Breast epithelium (tissue), 3 donors: ENCODE measurements around the gene OR2A5.

ENCODE experiments used
- POLR2A ChIP-seq: fragments of 450-650 bp; IDR thresholded peaks from one replicate; pipeline ENCODE4 v1.6.1; 2016; ENCODE audit warnings: antibody characterized with exemption, mild to moderate bottlenecking, moderate library complexity
- TF ChIP-seq, protein P1 (sequence below), 3 donors: fragments of 450-650 bp; IDR thresholded peaks; one replicate each; pipeline ENCODE4 v1.5.1; 2016 to 2017; ENCODE audit warnings: antibody characterized with exemption in 3 of 3, mild to moderate bottlenecking in 3 of 3, moderate library complexity in 3 of 3

DNA sequence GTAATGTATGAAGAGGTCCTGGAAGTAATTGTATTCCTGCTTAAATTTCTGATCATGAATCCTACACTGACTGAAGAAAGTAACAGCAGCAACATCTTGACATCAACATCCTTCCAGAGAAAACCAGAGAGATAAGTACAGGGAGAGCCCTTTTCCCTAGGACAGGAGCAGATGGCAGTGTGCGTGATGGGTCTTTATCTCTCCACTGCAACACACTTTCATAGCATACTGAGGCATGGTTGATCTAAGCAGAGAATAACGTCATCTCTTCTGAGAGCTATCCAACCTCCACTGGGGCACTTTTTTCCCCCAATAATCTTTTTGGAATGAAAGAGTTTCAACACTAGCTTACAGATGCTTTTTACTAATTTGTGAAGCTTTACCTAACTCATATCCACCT lies 21.2 kb downstream of the OR2A5 start:
- TF ChIP-seq, protein P1, sequence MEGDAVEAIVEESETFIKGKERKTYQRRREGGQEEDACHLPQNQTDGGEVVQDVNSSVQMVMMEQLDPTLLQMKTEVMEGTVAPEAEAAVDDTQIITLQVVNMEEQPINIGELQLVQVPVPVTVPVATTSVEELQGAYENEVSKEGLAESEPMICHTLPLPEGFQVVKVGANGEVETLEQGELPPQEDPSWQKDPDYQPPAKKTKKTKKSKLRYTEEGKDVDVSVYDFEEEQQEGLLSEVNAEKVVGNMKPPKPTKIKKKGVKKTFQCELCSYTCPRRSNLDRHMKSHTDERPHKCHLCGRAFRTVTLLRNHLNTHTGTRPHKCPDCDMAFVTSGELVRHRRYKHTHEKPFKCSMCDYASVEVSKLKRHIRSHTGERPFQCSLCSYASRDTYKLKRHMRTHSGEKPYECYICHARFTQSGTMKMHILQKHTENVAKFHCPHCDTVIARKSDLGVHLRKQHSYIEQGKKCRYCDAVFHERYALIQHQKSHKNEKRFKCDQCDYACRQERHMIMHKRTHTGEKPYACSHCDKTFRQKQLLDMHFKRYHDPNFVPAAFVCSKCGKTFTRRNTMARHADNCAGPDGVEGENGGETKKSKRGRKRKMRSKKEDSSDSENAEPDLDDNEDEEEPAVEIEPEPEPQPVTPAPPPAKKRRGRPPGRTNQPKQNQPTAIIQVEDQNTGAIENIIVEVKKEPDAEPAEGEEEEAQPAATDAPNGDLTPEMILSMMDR (IDR thresholded peaks at IDR 0.05), result no peak
- TF ChIP-seq POLR2A, result no peak
